Activated T-cell treated with anti-CD3 and anti-CD28 coated beads for 4 hours (primary cell): Measurements from ENCODE around the gene TOR1A.
"Not testable (repeated sequence)": the region's sequence is repeated elsewhere in the genome, so short reads cannot be mapped to it uniquely, and the experiment has no call there.

Source experiments
- DNase-seq: peaks from one replicate; pipeline ENCODE4 v3.0.0-alpha.2; 2020

TOR1A gene

GRCh38 chr9:129777769-129778130 is 46.2 kb downstream of the TOR1A start:
- no peak for DNase-seq

- no peak for DNase-seq
Measured at GRCh38 chr9:129776938-129777768, 46.8 kb downstream of the TOR1A start.

- no peak for DNase-seq
Measured at GRCh38 chr9:129776566-129776937, 47.4 kb downstream of the TOR1A start.

- DNase-seq = not testable (repeated sequence)
Measured at GRCh38 chr9:129776096-129776495, 47.8 kb downstream of the TOR1A start.

- DNase-seq = no peak
Measured at GRCh38 chr9:129775448-129775798, 48.5 kb downstream of the TOR1A start.

- DNase-seq = no peak
Measured at GRCh38 chr9:129774791-129775447, 49.0 kb downstream of the TOR1A start.

GRCh38 chr9:129773262-129774048 is 50.5 kb downstream of the TOR1A start:
- DNase-seq = no peak

GRCh38 chr9:129770741-129771140 is 53.2 kb downstream of the TOR1A start:
- no peak for DNase-seq

GRCh38 chr9:129769669-129770068 is 54.3 kb downstream of the TOR1A start:
- no peak for DNase-seq

GRCh38 chr9:129768486-129768885 is 55.5 kb downstream of the TOR1A start:
- no peak for DNase-seq

GRCh38 chr9:129765764-129766317 is 58.1 kb downstream of the TOR1A start:
- no peak for DNase-seq

GRCh38 chr9:129762985-129763926 is 60.7 kb downstream of the TOR1A start:
- DNase-seq = no peak
